ENCODE data around the gene ARNT2.

DNA sequence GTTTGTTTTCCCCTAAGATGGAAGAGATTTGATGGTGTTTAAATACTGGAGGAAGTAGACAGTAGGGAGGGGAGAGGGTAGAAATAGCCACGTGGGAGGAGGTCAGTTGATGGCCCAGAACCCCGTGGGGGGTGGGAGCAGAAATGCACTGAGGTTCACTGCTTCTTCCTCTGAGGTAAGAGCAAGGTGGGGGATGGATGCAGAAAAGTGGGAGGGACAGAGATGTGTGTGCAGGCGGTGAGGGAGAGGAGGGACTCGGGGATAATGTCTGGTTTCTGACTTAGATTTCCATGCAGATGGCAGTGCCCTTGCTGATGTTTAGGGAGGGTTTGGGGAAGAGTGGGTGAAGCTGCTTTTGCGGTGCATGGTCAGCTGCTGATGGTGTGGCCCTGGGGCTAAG lies 102.9 kb downstream of the ARNT2 start:
- TF ChIP-seq, protein P1, sequence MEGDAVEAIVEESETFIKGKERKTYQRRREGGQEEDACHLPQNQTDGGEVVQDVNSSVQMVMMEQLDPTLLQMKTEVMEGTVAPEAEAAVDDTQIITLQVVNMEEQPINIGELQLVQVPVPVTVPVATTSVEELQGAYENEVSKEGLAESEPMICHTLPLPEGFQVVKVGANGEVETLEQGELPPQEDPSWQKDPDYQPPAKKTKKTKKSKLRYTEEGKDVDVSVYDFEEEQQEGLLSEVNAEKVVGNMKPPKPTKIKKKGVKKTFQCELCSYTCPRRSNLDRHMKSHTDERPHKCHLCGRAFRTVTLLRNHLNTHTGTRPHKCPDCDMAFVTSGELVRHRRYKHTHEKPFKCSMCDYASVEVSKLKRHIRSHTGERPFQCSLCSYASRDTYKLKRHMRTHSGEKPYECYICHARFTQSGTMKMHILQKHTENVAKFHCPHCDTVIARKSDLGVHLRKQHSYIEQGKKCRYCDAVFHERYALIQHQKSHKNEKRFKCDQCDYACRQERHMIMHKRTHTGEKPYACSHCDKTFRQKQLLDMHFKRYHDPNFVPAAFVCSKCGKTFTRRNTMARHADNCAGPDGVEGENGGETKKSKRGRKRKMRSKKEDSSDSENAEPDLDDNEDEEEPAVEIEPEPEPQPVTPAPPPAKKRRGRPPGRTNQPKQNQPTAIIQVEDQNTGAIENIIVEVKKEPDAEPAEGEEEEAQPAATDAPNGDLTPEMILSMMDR (IDR thresholded peaks at IDR 0.05) = no peak
- no peak for TF ChIP-seq POLR2AphosphoS5 (IDR thresholded peaks at IDR 0.05; ENCODE audit: low read depth, low read length)
